HEK293 (cell line): ENCODE measurements around the gene PRTFDC1.

Experiments
- CTCF ChIA-PET: fragments of 350-600 bp; formaldehyde crosslinking; extraction: SDS; loops from one replicate; lab custom pipeline; 2021; ENCODE audit warnings: antibody characterized with exemption; lab: Yijun Ruan, JAX
- POLR2A ChIA-PET: fragments of 300-600 bp; formaldehyde crosslinking; extraction: SDS; loops from one replicate; lab custom pipeline; 2020; ENCODE audit warnings: antibody characterized with exemption, inconsistent platforms; lab: Yijun Ruan, JAX
- H3K27ac ChIP-seq: fragments of 200-500 bp; sonication (Bioruptor generic); 2 replicates; pipeline ENCODE4 v1.5.1; 2014; ENCODE audit warnings: low read depth, low read length, control low read depth, inconsistent platforms; ENCODE audit errors: extremely low read depth
- H3K36me3 ChIP-seq, 2 experiments: fragments of 200-500 bp in 1 of 2; sonication (Bioruptor generic) in 1 of 2; 1 replicate in 1 of 2; 2 replicates in 1 of 2; pipeline ENCODE4 v1.5.1; 2014 to 2017; ENCODE audit warnings: inconsistent platforms in 2 of 2, low read length in 2 of 2; ENCODE audit not compliant: control insufficient read depth in 2 of 2, insufficient read depth in 1 of 2
- H3K4me1 ChIP-seq: fragments of 200-500 bp; sonication (Bioruptor generic); 2 replicates; pipeline ENCODE4 v1.5.1; 2014; ENCODE audit warnings: mild to moderate bottlenecking, low read length, inconsistent platforms; ENCODE audit not compliant: control insufficient read depth, insufficient read depth
- H3K4me3 ChIP-seq: 2 replicates; pipeline ENCODE4 v1.5.1; 2011; ENCODE audit warnings: low read depth, mild to moderate bottlenecking, control low read depth, low read length, moderate library complexity
- H3K9me3 ChIP-seq: fragments of 200-500 bp; sonication (Bioruptor generic); 2 replicates; pipeline ENCODE4 v1.5.1; 2014; ENCODE audit warnings: low read depth, low read length, inconsistent platforms; ENCODE audit not compliant: control insufficient read depth, insufficient read depth
- CTCF ChIP-seq: fragments of 450-650 bp; formaldehyde crosslinking; IDR thresholded peaks from 2 replicates; pipeline ENCODE4 v1.5.1; 2016; ENCODE audit warnings: missing biosample characterization, missing genetic modification characterization
- MEIS1 ChIP-seq: sonication (generic); formaldehyde crosslinking; IDR thresholded peaks from 2 replicates; pipeline ENCODE4 v1.8.1; 2022; ENCODE audit warnings: missing genetic modification reagents, mild to moderate bottlenecking, borderline replicate concordance
- RBAK ChIP-seq: fragments of 450-650 bp; formaldehyde crosslinking; IDR thresholded peaks from 2 replicates; pipeline ENCODE4 v1.5.1; 2016; ENCODE audit warnings: missing biosample characterization, missing genetic modification characterization
- SP2 ChIP-seq: fragments of 450-650 bp; formaldehyde crosslinking; IDR thresholded peaks from 2 replicates; pipeline ENCODE4 v1.5.1; 2016; ENCODE audit warnings: missing biosample characterization, missing genetic modification characterization
- ZNF18 ChIP-seq: fragments of 450-650 bp; formaldehyde crosslinking; IDR thresholded peaks from 2 replicates; pipeline ENCODE4 v1.5.1; 2016; ENCODE audit warnings: missing biosample characterization, missing genetic modification characterization
- ZNF404 ChIP-seq: fragments of 450-650 bp; formaldehyde crosslinking; IDR thresholded peaks from 2 replicates; pipeline ENCODE4 v1.5.1; 2017; ENCODE audit warnings: missing biosample characterization, missing genetic modification characterization
- ZNF426 ChIP-seq: fragments of 450-650 bp; formaldehyde crosslinking; IDR thresholded peaks from 2 replicates; pipeline ENCODE4 v1.5.1; 2017; ENCODE audit warnings: missing biosample characterization, missing genetic modification characterization, mild to moderate bottlenecking, inconsistent platforms, moderate library complexity
- ZNF518A ChIP-seq: fragments of 450-650 bp; formaldehyde crosslinking; conservative IDR thresholded peaks from 2 replicates; pipeline ENCODE4 v1.5.1; 2016; ENCODE audit warnings: low read depth, missing biosample characterization, missing genetic modification characterization
- ZNF610 ChIP-seq: fragments of 450-650 bp; formaldehyde crosslinking; IDR thresholded peaks from 2 replicates; pipeline ENCODE4 v1.5.1; 2016; ENCODE audit warnings: missing biosample characterization, missing genetic modification characterization, borderline replicate concordance
- ZNF664 ChIP-seq: fragments of 450-650 bp; formaldehyde crosslinking; IDR thresholded peaks from 2 replicates; pipeline ENCODE4 v1.5.1; 2016; ENCODE audit warnings: missing biosample characterization, missing genetic modification characterization
- ZNF837 ChIP-seq: fragments of 450-650 bp; formaldehyde crosslinking; IDR thresholded peaks from 2 replicates; pipeline ENCODE4 v1.5.1; 2016; ENCODE audit warnings: missing biosample characterization, missing genetic modification characterization
- TF ChIP-seq, protein P1 (sequence below): fragments of 450-650 bp; formaldehyde crosslinking; IDR thresholded peaks from 2 replicates; pipeline ENCODE4 v1.5.1; 2016; ENCODE audit warnings: missing biosample characterization, missing genetic modification characterization, borderline replicate concordance
- TF ChIP-seq, protein P2 (sequence below): fragments of 450-650 bp; IDR thresholded peaks from 2 replicates; pipeline ENCODE4 v1.5.1; 2018; ENCODE audit warnings: missing biosample characterization, missing genetic modification characterization

The PRTFDC1 gene

DNA sequence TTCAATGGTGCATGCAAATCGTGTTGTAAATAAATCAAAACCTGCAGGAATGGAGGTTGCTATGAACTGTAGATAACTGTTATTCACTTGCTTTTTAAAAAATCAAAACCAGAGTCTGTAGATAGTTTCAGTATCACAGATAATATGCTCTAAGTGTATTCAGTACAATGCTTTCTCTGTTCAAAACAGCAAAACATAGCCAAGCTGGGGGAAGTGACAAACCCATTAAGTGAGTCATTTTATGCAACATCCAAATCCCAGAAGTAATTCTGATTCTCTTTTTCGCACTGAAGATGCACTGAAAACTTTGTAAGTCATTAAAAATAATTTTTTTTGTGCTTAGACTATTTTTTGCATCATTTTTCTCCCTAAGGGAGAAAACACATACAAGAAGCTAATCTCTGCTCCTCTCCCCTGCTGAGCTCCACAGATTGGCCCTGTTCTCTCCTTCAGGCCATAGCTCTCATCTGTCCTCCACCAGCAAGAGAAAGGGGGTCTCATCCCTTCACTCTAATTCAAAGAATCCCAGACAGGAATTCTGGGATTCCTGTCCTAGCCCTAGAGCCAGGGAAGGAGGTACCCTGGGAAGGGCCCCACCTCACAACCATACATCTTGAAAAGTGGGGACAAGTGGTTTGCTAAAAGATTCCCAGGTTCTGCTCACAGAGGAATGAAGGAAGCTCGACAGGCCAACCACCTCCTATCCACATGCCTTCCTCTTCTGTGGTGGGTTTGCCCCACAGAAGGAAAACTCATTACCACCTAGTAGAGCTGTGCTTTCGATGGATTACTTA lies 4.9 kb downstream of the PRTFDC1 start:
- Histone ChIP-seq H3K4me3 (no peak overlapping the region), H3K4me1 (no peaks in the 10 kb centered on the region)
- no peak for TF ChIP-seq ZNF518A (tag by site-specific recombination)
- TF ChIP-seq, protein P1, sequence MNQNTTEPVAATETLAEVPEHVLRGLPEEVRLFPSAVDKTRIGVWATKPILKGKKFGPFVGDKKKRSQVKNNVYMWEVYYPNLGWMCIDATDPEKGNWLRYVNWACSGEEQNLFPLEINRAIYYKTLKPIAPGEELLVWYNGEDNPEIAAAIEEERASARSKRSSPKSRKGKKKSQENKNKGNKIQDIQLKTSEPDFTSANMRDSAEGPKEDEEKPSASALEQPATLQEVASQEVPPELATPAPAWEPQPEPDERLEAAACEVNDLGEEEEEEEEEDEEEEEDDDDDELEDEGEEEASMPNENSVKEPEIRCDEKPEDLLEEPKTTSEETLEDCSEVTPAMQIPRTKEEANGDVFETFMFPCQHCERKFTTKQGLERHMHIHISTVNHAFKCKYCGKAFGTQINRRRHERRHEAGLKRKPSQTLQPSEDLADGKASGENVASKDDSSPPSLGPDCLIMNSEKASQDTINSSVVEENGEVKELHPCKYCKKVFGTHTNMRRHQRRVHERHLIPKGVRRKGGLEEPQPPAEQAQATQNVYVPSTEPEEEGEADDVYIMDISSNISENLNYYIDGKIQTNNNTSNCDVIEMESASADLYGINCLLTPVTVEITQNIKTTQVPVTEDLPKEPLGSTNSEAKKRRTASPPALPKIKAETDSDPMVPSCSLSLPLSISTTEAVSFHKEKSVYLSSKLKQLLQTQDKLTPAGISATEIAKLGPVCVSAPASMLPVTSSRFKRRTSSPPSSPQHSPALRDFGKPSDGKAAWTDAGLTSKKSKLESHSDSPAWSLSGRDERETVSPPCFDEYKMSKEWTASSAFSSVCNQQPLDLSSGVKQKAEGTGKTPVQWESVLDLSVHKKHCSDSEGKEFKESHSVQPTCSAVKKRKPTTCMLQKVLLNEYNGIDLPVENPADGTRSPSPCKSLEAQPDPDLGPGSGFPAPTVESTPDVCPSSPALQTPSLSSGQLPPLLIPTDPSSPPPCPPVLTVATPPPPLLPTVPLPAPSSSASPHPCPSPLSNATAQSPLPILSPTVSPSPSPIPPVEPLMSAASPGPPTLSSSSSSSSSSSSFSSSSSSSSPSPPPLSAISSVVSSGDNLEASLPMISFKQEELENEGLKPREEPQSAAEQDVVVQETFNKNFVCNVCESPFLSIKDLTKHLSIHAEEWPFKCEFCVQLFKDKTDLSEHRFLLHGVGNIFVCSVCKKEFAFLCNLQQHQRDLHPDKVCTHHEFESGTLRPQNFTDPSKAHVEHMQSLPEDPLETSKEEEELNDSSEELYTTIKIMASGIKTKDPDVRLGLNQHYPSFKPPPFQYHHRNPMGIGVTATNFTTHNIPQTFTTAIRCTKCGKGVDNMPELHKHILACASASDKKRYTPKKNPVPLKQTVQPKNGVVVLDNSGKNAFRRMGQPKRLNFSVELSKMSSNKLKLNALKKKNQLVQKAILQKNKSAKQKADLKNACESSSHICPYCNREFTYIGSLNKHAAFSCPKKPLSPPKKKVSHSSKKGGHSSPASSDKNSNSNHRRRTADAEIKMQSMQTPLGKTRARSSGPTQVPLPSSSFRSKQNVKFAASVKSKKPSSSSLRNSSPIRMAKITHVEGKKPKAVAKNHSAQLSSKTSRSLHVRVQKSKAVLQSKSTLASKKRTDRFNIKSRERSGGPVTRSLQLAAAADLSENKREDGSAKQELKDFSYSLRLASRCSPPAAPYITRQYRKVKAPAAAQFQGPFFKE (tag by site-specific recombination), result no peak
- TF ChIP-seq, protein P2, sequence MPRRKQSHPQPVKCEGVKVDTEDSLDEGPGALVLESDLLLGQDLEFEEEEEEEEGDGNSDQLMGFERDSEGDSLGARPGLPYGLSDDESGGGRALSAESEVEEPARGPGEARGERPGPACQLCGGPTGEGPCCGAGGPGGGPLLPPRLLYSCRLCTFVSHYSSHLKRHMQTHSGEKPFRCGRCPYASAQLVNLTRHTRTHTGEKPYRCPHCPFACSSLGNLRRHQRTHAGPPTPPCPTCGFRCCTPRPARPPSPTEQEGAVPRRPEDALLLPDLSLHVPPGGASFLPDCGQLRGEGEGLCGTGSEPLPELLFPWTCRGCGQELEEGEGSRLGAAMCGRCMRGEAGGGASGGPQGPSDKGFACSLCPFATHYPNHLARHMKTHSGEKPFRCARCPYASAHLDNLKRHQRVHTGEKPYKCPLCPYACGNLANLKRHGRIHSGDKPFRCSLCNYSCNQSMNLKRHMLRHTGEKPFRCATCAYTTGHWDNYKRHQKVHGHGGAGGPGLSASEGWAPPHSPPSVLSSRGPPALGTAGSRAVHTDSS (tag by site-specific recombination), result no peak
- TF ChIP-seq, all 188 proteins: peak for 0
- H3K27ac ChIP-seq, result no peak overlapping the region
- ChIA-PET CTCF (interaction anchor here (0.5 to 2.0 kb wide), 3 partner anchors 18 to 1323 kb away, joined by 3 to 5 read pairs (median 4); no protein-coding TSS in a partner anchor), POLR2A (interaction anchor here (0.7 kb wide), 1 partner anchor 139 kb away, joined by 3 read pairs; no protein-coding TSS in a partner anchor)
- H3K36me3 ChIP-seq, result no peaks in the 10 kb centered on the region
- H3K9me3 ChIP-seq, result no peaks in the 10 kb centered on the region

DNA sequence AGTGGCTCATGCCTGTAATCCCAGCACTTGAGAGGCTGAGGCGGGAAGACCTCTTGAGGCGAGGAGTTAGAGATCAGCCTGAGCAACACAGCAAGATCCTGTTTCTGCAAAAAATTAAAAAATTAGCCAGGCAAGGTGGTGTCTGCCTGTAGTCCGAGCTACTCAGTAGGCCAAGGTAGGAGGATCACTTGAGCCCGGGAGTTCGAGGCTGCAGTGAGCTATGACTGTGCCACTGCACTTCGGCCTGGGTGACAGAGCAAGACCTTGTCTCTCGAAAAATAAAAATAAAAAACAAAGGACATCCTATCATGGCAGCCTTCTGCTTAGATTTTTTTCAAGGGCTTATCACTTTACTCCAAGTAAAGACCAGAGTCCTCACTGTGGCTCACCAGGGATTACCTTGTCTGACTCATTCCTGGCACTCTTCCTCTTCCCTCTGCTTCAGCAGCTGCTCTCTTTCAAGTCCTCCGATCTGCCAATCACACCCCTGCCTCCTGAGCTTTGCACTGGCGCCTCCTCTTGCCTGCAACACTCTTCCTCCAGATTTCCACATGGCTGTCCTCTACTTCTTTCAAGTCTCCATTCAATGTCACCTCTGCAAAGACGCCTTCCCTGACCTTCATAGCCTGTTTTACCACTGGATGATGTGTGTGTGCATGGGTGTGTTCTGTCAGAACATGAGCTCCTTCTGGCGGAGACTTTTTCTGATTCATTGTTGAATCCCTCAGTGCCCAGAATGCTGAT lies 7.7 kb downstream of the PRTFDC1 start:
- H3K27ac ChIP-seq, result no peak overlapping the region
- H3K9me3 ChIP-seq, result no peaks in the 10 kb centered on the region
- CTCF ChIA-PET, result interaction anchor here (1.5 kb wide), 1 partner anchor 19 kb away, joined by 3 read pairs; no protein-coding TSS in a partner anchor
- no peak overlapping the region for H3K4me3 ChIP-seq
- no peaks in the 10 kb centered on the region for H3K36me3 ChIP-seq
- no peaks in the 10 kb centered on the region for H3K4me1 ChIP-seq
- POLR2A ChIA-PET, result no interaction called here
- no peak for TF ChIP-seq ZNF18 (tag by site-specific recombination)
- no peak for TF ChIP-seq ZNF664 (tag by site-specific recombination)
- TF ChIP-seq ZNF837 (tag by site-specific recombination), result no peak
- TF ChIP-seq RBAK (tag by site-specific recombination), result no peak
- no peak for TF ChIP-seq ZNF404 (tag by site-specific recombination)
- no peak for TF ChIP-seq CTCF (tag by site-specific recombination)
- TF ChIP-seq ZNF610, result no peak
- no peak for TF ChIP-seq MEIS1 (CRISPR knock-in tag)
- no peak for TF ChIP-seq SP2
- TF ChIP-seq ZNF426 (tag by site-specific recombination), result no peak
